Loucy (cell line): ENCODE data around the gene GHRL.

Source experiments
- CTCF ChIP-seq: fragments of 200-600 bp; sonication (generic); conservative IDR thresholded peaks from 2 replicates; pipeline ENCODE4 v1.5.1; 2014; ENCODE audit warnings: mild to moderate bottlenecking, antibody characterized with exemption, low read length
- EZH2phosphoT487 ChIP-seq: fragments of 200-600 bp; IDR thresholded peaks from 2 replicates; pipeline ENCODE4 v1.6.1; 2018; ENCODE audit warnings: antibody characterized with exemption, mild to moderate bottlenecking, moderate library complexity, borderline replicate concordance

GRCh38 chr3:10289077-10289476 lies 3.7 kb downstream of the GHRL start:
- TF ChIP-seq CTCF (no peak), EZH2phosphoT487 (no peak)
